Stimulated activated CD4-positive, alpha-beta T cell treated with anti-CD3 and anti-CD28 coated beads, Interleukin-1b, Interleukin-23, amount 100 ng/mL, for 48 hours (primary cell): ENCODE data around the gene DPYSL3.

Experiments
- DNase-seq: peaks from one replicate; pipeline ENCODE4 v3.0.0-alpha.2; 2020

Gene DPYSL3

GRCh38 chr5:147360816-147361215 lies 149.1 kb downstream of the DPYSL3 start:
- no peak for DNase-seq

GRCh38 chr5:147359581-147359980 lies 150.3 kb downstream of the DPYSL3 start:
- DNase-seq: no peak

GRCh38 chr5:147359101-147359500 lies 150.8 kb downstream of the DPYSL3 start:
- no peak for DNase-seq

- DNase-seq: no peak
Measured at GRCh38 chr5:147349241-147349640, 160.6 kb downstream of the DPYSL3 start.

GRCh38 chr5:147348451-147348850 lies 161.4 kb downstream of the DPYSL3 start:
- DNase-seq: no peak

GRCh38 chr5:147348046-147348445 lies 161.8 kb downstream of the DPYSL3 start:
- no peak for DNase-seq

GRCh38 chr5:147346006-147346561 lies 163.8 kb downstream of the DPYSL3 start:
- DNase-seq: no peak

GRCh38 chr5:147344861-147345260 lies 165.0 kb downstream of the DPYSL3 start:
- DNase-seq: no peak

GRCh38 chr5:147341345-147341744 lies 168.5 kb downstream of the DPYSL3 start:
- DNase-seq: no peak

GRCh38 chr5:147340941-147341340 lies 168.9 kb downstream of the DPYSL3 start:
- no peak for DNase-seq
